GM18951 (cell line): ENCODE data around the gene ERP27.
A peak's percentile ranks its signal among the peaks of the same experiment; 100 is the strongest.

ENCODE experiments used
- POLR2A ChIP-seq: IDR thresholded peaks from 4 replicates; pipeline ENCODE4 v1.6.1; 2011; ENCODE audit warnings: mild to moderate bottlenecking; ENCODE audit not compliant: insufficient read length, insufficient read depth; ENCODE audit errors: extremely low read depth
- in situ Hi-C: fragments of 300-500 bp; cut with MboI; formaldehyde crosslinking; loops from one replicate; pipeline ENCODE4 v1.12.0; 2022; ENCODE audit warnings: low sequenced_read_pairs, mixed read lengths, inconsistent platforms; ENCODE audit not compliant: unreplicated experiment

Gene ERP27

GRCh38 chr12:14956024-14956891, 17.9 kb upstream of the ERP27 start:
- no peak for TF ChIP-seq POLR2A
- in situ Hi-C loops: no loop called here

GRCh38 chr12:14954269-14954668, 15.9 kb upstream of the ERP27 start:
- in situ Hi-C loops: no loop called here
- TF ChIP-seq POLR2A: no peak

GRCh38 chr12:14953752-14954151, 15.4 kb upstream of the ERP27 start:
- no peak for TF ChIP-seq POLR2A
- in situ Hi-C loops: no loop called here

GRCh38 chr12:14952299-14952921, 14.1 kb upstream of the ERP27 start:
- in situ Hi-C loops: no loop called here
- TF ChIP-seq POLR2A: no peak

- in situ Hi-C loops: no loop called here
- TF ChIP-seq POLR2A: no peak
These were observed 13.5 kb upstream of the ERP27 start for GRCh38 chr12:14951851-14952250.

GRCh38 chr12:14950982-14951746, 12.8 kb upstream of the ERP27 start:
- in situ Hi-C loops: no loop called here
- no peak for TF ChIP-seq POLR2A

GRCh38 chr12:14950421-14950820, 12.1 kb upstream of the ERP27 start:
- in situ Hi-C loops: no loop called here

GRCh38 chr12:14949631-14950030, 11.3 kb upstream of the ERP27 start:
- in situ Hi-C loops: no loop called here

More at GRCh38 chr12:14950421-14950820, 12.1 kb upstream of the ERP27 start:
- TF ChIP-seq POLR2A: no peak

GRCh38 chr12:14948672-14949071, 10.3 kb upstream of the ERP27 start:
- TF ChIP-seq POLR2A: peak; percentile 47
- in situ Hi-C loops: no loop called here

More at GRCh38 chr12:14949631-14950030, 11.3 kb upstream of the ERP27 start:
- TF ChIP-seq POLR2A: no peak

GRCh38 chr12:14946861-14947260, 8.5 kb upstream of the ERP27 start:
- in situ Hi-C loops: no loop called here

GRCh38 chr12:14946162-14946561, 7.8 kb upstream of the ERP27 start:
- TF ChIP-seq POLR2A: no peak
- in situ Hi-C loops: no loop called here

More at GRCh38 chr12:14946861-14947260, 8.5 kb upstream of the ERP27 start:
- TF ChIP-seq POLR2A: no peak

- TF ChIP-seq POLR2A: no peak
- in situ Hi-C loops: no loop called here
These were observed 4.0 kb upstream of the ERP27 start for GRCh38 chr12:14942196-14942931.

GRCh38 chr12:14941369-14941768, 3.0 kb upstream of the ERP27 start:
- in situ Hi-C loops: no loop called here
- no peak for TF ChIP-seq POLR2A
